Jurkat, Clone E6-1 (cell line): ENCODE results near the gene FLOT2.
"Not testable (repeated sequence)": the region's sequence is repeated elsewhere in the genome, so short reads cannot be mapped to it uniquely, and the experiment has no call there.

Experiments
- DNase-seq: peaks from one replicate; pipeline ENCODE4 v3.0.0-alpha.2; 2011; ENCODE audit warnings: low read depth, low spot score
- H3K4me3 ChIP-seq: 2 replicates; pipeline ENCODE4 v1.5.1; 2011; ENCODE audit warnings: mild to moderate bottlenecking, low read length, control low read depth, moderate library complexity

Gene FLOT2

DNA sequence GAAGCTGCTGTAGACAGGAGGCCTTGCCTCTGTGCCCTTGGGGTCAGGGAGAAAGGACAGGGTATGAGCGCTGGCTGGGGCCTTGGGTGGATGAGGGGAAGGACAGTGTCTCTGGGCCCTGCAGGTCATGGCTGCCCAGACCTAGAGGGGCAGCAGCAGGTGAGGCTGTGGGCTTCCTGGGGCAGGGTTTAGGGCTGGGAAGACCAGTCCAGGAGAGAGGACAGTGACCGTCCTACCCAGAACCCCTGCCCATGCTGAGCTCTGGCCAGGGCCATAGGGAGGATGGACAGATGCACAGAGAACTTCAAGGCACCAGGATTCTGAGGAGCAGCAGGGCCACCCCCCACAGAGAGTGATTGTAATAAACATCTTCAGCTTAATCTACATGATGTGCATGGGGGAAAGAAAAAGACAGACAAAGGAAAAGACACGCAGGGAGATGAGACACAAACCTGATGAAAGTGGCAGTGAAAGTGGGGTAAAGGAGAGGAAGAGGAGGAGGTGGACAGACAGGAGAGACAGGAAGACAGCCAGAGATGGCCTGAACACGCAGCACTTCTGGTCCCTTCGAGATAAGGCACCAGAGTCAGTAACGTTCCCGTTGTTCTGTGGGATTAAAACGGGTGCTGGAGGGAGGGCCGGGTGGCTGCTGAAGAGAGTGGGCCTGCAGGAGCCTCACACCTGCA, 17.5 kb downstream of the FLOT2 start:
- DNase-seq = no peak
- H3K4me3 ChIP-seq = no peak overlapping the region

DNA sequence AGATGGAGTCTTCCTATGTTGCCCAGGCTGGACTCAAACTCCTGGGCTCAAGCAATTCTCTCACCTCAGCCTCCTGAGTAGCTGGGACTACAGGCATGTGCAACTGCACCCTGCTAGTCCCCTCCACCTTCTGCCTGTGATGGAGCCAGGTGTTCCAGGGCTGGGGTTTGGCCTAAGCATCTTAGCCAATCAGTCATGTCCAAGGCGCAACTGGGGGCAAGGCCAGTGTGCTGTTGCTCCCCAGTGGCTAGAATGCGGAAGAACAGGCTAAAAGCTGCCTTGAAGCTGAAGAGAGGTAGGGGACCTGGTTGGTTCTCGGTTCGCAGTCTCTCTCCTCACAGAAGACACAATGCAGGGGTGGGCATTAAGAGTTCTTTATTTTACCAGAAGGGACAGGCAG, 18.6 kb downstream of the FLOT2 start:
- no peak overlapping the region for H3K4me3 ChIP-seq
- DNase-seq = no peak

DNA sequence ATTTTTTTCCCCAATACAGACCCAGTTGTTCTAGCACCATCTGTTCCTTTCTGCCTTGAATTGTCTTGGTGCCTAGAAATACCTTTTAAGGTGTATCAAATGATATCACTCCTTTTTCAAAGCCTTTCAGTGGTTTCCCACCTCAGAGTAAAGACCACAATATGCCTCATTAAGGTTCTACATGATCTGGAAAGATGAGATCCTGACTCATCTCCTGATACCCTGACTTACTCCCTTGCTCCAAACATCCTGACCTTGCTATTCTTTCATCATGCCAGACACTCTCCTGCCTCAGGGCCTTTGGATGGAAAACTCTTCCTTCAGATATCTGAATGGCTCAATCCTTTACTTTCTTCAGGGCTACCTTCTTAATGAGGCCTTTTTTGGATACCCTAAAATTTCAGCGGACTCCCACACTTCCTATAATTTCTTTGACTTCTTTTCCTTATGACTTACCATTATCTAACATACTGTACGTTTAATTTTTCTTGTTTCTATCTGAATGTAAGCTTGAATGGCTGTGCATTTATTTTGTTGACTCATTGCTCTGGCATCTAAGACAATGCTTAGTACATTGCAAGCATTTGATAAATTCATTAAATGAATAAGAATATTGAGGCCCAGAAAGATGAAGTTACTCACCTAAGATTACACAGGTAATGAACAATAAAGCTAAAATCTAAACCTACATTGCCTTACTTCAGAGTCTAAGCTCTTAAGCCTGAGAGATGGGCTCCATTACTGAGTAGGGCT, 19.2 kb downstream of the FLOT2 start:
- no peak for DNase-seq
- no peak overlapping the region for H3K4me3 ChIP-seq

DNA sequence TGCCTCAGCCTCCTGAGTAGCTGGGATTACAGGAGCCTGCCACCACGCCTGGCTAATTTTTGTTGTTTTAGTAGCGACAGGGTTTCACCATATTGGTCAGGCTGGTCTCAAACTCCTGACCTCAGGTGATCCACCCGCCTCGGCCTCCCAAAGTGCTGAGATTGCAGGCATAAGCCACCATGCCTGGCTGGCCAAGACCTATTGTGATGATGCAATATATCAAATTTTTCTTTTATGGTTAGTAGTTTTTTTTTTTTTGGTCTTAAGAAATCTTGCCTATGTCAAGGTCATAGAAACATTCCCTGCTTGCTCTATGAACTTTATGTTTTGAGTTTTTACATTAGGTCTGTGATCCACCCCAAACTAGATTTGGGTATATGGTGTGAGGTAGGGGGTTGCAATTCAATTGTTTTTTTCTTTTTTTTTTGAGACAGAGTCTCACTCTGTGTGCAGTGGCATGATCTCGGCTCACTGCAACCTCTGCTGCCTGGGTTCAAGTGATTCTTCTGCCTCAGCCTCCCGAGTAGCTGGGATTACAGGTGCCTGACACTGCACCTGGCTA, 20.3 kb downstream of the FLOT2 start:
- not testable (repeated sequence) for DNase-seq, H3K4me3 ChIP-seq

DNA sequence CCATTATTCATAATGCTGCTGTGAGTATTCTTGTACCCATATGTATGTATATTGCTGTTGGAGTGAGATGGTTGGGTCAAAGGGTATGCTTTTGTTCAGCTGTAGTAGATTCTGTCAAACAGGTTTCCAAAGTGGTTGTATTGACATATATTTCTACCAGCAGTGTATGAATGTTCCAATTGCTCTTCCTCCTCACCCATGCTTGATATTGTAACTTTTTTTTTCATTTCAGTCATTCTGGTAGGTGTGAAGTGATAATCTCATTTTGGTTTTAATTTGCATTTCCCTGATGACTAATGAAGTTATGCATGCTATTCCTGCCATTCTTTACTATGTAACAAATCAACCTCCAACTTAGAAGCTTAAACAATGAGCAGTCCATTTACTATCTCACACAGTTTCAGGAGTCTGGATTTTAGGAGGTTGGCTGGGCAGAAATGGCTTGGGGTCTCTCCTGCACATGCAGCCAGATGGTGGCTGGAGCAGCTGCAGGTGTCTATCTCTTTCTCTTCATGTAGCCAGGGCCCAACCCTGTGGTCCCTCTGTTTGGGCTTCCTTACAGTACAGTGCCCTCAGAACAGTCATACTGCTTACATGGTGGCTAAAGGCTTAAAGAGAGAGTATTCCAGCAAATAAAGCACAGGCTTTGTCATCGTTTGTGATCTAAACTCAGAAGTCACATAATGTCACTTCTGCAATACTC, 21.5 kb downstream of the FLOT2 start:
- no peak overlapping the region for H3K4me3 ChIP-seq
- no peak for DNase-seq

DNA sequence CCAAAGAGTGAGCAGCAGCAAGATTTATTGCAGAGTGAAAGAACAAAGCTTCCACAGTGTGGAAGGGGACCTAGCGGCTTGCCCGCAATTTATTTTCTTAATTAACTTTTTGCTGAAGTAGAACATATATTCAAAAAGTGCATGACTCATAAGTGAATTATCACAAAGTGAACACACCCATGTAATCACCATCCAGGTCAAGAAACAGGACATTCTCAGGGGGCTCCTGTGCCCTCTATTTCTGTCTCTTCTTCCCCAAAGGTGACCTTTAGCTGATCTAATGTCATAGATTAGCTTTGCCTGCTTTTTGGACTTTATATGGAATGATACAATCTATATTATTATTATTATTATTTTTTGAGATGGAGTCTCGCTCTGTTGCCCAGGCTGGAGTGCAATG, 22.8 kb downstream of the FLOT2 start:
- DNase-seq = no peak
- no peak overlapping the region for H3K4me3 ChIP-seq

DNA sequence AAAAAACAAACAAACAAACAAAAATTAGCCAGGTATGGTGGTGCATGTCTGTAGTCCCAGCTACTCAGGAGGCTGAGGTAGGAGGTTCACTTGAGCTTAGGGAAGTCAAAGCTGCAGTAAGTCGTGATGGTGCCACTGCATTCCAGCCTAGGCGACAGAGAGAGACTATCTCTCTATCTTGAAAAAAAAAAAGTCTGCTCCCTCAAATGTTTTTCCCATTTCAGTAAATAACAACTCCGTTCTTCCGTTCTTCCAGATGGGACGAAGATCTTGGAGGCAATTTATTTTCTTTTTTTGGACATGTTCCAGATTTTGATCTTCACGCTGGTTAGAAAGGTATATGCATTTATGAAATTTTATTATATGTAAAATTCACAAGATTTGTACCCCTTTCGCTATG, 23.7 kb downstream of the FLOT2 start:
- H3K4me3 ChIP-seq = no peak overlapping the region
- no peak for DNase-seq

DNA sequence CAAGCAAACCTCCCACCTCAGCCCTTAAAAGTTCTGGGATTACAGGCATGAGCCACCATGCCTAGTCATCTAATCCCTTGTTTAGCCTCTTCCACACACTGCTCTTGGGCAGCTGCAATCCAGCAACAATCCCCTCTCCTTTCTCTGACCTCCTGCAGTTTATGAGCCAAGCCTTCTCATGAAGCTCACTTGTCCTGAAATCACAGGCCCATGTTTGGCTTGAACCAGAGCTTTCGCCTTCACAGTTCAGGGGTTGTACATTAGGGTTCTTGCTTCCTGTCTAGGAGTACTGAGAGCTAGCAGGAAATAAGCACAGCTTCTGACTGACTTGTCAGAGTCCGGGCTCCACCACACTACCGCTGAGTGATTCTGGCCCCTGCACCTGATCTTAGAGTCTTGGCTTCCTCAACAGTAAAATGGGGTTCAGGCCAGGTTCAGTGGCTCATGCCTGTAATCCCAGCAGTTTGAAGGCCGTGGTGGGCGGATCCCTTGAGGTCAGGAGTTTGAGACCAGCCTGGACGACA, 26.4 kb downstream of the FLOT2 start:
- DNase-seq = peak; percentile 68
- no peak overlapping the region for H3K4me3 ChIP-seq

DNA sequence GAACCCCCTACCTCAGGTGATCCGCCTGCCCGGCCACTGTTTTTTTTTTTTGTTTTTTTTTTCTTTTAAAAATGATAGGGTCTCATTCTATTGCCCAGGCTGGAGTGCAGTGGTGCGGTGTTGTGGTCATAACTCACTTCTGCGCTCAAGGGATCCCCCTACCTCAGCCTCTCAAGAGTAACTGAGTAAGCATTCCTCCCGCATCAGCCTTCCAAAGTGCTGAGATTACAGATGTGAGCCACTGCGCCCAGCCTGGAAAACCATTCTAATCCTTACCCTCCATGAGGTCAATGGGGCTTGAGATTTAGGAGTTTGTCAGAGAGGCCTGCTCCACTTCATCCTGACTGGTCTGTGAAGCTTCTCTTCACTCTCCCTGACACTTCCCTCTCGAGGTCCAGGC, 30.3 kb downstream of the FLOT2 start:
- DNase-seq = no peak
- H3K4me3 ChIP-seq = no peak overlapping the region

DNA sequence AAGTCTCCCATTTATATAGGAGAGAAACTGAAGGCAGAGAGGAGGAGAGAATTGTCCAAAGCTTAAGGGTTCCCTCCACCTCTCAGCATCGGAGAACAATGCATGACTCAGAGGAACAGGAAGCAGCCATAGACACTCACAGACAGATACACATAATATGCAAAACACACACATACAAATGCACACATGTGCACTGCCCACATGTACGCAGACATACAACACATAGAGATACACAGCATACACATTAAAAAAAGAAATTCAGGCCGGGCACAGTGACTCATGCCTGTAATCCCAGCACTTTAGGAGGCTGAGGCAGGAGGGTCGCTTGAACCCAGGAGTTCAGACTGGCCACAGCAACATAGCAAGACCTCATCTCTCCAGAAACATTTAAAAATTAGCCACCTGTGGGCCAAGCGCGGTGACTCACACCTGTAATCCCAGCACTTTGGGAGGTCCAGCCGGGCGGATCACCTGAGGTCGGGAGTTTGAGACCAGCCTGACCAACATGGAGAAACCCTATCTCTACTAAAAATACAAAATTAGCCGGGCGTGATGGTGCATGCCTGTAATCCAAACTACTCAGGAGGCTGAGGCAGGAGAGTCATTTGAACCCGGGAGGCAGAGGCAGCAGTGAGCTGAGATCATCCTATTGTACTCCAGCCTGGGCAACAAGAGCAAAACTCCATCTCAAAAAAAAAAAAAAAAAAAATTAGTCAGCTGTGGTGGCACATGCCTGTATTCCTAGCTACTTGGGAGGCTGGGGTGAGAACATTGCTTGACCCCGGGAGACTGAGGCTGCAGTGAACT, 31.4 kb downstream of the FLOT2 start:
- H3K4me3 ChIP-seq = no peak overlapping the region
- no peak for DNase-seq

DNA sequence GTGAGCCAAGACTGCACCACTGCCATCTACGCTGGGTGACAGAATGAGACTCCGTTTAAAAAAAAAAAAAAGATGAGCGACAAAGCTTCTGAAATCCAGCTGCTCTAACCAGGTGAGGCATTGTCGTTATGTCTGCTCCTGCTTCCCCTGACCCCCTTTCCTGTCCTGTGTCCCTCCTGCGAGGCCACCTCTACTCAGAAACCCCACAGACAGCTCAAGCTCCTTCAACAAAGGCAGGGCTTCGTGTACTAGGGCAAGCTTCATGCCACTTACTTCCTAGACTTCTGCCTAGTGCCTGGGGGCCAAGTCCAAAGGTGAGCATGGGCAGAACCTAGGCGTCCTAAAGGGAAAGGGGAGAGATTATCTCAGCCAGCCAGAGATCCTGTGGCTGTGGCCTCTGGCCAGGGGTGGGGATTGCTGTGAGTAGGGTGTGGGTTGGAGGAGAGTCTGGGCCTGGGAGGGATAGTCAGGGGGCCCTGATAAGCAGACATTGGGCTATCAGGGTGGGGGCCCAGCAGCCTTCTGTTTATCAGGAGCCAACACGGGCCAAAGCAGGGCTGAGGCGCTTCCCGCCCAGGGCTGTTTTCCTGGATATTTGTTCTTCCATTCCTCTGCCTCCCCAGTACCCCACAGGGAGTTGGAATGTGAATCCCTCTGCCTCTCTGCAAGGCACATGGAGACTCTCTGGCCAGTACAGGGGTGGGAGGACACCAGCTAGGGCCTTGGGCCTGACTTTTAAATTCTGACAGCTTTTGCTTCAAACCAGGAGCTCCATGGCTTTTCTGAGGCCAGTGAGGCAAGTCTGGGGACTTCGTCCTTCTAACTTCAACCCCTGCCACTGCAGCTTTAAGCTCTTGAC, 32.3 kb downstream of the FLOT2 start:
- DNase-seq = no peak
- no peak overlapping the region for H3K4me3 ChIP-seq

DNA sequence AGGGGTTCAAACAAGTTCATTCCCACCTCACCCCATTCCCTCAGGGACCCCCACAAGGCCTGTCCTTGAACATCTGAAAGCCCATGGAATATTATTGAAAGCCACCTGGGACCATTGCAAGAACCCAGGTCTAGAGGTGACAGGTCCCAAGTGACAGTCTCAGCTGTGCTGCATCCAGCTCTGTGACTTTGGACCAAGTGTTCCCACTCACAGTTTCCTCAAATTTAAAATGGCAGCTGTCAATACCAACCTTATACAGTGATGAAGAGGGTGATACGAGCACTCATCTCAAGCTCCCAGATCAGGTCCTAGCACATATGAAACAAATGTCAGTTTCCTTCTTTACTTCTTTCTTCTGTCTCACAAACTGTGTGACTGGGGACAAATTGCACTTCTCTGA, 33.6 kb downstream of the FLOT2 start:
- no peak for DNase-seq
- no peak overlapping the region for H3K4me3 ChIP-seq

DNA sequence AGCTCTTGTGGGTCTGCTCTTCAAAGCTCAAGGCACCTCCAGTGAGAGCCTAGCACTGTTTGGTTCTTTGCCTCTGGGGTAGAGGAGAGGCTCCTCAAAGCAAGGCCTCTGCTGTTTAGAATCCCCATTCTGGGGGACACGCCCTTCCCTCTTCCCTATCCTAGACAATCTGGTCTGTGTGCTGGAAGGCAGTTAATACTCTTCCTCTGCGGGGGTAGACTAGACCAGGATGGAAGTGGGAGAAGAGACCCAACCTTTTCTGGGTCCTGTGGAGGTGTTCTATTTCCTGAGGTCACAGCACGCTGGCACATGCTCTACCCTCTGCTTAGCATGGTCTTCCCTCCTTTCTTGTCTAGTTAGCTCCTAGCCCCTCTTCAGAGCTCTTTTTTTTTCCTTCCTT, 35.0 kb downstream of the FLOT2 start:
- DNase-seq = no peak
- no peak overlapping the region for H3K4me3 ChIP-seq

DNA sequence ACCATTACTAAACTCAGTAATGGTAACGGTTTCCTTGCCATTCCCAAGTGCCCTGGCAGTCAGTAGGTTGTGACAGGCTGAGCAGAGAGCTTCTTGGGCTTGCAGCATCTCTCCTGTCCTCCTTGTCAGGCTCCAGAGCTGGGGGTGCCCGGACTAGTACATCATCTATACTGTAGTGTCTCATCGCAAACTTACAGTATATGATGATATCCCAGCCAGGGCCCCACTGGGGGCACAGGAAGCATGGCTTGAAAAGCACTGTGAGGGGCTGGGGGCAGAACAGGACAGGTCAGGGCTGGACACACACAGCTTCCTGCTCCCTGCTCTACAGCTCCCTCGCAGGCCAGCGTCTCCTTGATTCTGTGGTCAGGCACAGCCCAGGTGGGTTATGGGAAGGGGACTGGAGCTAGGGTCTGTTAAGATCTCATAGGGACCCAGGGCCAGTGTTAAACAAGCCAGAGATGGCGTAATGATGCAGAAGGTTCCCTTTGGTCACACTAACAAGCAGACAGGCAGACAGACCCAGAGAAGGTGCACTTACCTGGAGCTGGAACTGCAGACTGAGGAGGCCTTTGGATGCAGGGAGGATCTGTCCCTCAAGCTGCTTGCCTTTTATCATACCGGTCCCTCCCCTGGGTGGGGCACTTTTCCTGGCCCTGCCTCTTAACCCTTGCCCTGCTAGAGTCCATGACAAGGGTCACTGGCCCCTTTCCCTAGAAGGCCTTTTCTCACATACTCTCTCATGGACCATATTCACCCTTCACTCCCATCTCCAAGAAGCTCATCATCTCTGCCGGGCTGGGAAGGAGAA, 35.9 kb downstream of the FLOT2 start:
- no peak for DNase-seq
- H3K4me3 ChIP-seq = no peak overlapping the region

DNA sequence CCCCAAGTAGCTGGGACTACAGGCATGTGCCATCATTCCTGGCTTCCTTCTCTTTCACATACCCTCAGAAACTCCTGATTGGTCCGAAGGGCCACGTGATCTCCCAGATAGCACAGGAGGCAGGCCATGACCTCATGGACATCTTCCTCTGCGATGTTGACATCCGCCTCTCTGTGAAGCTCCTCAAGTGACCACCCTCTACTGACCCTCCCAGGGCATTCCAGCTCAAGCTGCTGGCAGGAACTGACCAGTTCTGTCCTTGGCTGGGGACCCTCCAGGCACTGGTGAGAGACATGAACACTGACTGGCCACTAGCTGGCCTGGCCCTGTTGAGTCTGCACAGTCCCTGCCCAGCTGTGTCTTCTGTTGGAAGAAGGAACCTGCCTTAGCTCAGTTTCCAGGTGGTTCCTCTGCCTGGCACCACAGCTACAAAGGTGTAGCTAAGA, 37.1 kb downstream of the FLOT2 start:
- DNase-seq = no peak
- no peak overlapping the region for H3K4me3 ChIP-seq

DNA sequence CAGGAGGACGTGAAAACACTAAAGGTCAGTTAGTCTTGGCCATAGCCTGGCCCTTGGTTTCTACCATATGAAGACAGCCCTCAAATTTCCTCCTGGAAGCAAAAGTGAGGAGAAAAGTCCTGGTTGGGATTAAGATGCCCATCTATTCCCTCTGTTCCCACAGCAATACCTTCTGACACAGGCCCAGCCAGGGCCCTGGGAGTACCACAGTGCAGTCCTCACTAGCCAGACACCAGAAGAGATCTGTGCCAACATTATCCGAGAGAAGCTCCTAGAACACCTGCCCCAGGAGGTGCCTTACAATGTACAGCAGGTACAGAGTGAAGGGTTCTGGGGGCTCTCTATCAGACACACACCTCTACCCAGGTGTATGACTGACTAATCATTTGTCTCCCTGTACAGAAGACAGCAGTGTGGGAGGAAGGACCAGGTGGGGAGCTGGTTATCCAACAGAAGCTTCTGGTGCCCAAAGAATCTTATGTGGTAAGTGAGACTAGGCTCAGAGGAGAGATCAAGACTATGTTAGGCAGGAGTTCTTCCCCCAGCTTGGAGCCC, 38.7 kb downstream of the FLOT2 start:
- DNase-seq = no peak
- H3K4me3 ChIP-seq = no peak overlapping the region
